Mesenchymal stem cell (in vitro differentiated cells and primary cell): ENCODE results near the gene ACTN4.

Experiments
- DNase-seq: peaks from one replicate; pipeline ENCODE4 v3.0.0-alpha.2; 2013
- H2AFZ ChIP-seq: one replicate; pipeline ENCODE4 v1.6.1; 2013; ENCODE audit warnings: low read depth, mild to moderate bottlenecking, control low read depth, inconsistent platforms, low read length, moderate library complexity
- H2AK5ac ChIP-seq: 2 replicates; pipeline ENCODE4 v1.6.1; 2013; ENCODE audit warnings: low read length, moderate library complexity, mild to moderate bottlenecking, inconsistent platforms; ENCODE audit not compliant: severe bottlenecking
- H2BK120ac ChIP-seq: one replicate; pipeline ENCODE4 v1.6.1; 2013; ENCODE audit warnings: low read depth, mild to moderate bottlenecking, inconsistent platforms, low read length, moderate library complexity
- H2BK12ac ChIP-seq, 2 experiments: one replicate each; pipeline ENCODE4 v1.6.1; 2013; ENCODE audit warnings: inconsistent platforms in 2 of 2, low read length in 2 of 2, mild to moderate bottlenecking in 2 of 2, moderate library complexity in 2 of 2, control low read depth in 1 of 2
- H2BK15ac ChIP-seq: one replicate; pipeline ENCODE4 v1.6.1; 2013; ENCODE audit warnings: mild to moderate bottlenecking, low read depth, inconsistent platforms; ENCODE audit not compliant: poor library complexity, severe bottlenecking
- H2BK5ac ChIP-seq: 2 replicates; pipeline ENCODE4 v1.6.1; 2013; ENCODE audit warnings: low read depth, mild to moderate bottlenecking, low read length, control low read depth, inconsistent platforms; ENCODE audit not compliant: poor library complexity, severe bottlenecking
- H3K14ac ChIP-seq, 2 experiments: one replicate each; pipeline ENCODE4 v1.6.1; 2013; ENCODE audit warnings: inconsistent platforms in 2 of 2, low read length in 2 of 2, control low read depth in 1 of 2, mild to moderate bottlenecking in 1 of 2, moderate library complexity in 1 of 2
- H3K18ac ChIP-seq, 2 experiments: one replicate each; pipeline ENCODE4 v1.6.1; 2013; ENCODE audit warnings: inconsistent platforms in 2 of 2, low read length in 2 of 2, control low read depth in 1 of 2, low read depth in 1 of 2, mild to moderate bottlenecking in 1 of 2
- H3K23ac ChIP-seq, 2 experiments: one replicate each; pipeline ENCODE4 v1.6.1; 2013; ENCODE audit warnings: inconsistent platforms in 2 of 2, low read length in 2 of 2, mild to moderate bottlenecking in 2 of 2, moderate library complexity in 2 of 2, control low read depth in 1 of 2
- H3K27ac ChIP-seq: 2 replicates; pipeline ENCODE4 v1.5.1; 2013; ENCODE audit warnings: mild to moderate bottlenecking, moderate library complexity, low read length, control low read depth, inconsistent platforms; ENCODE audit not compliant: poor library complexity, severe bottlenecking
- H3K27me3 ChIP-seq, 2 experiments: 2 replicates each; pipeline versions ENCODE4 v1.6.1 to v1.7.0; 2013; ENCODE audit warnings: low read length in 2 of 2, mild to moderate bottlenecking in 2 of 2, moderate library complexity in 2 of 2, control low read depth in 1 of 2, inconsistent platforms in 1 of 2; ENCODE audit not compliant: control insufficient read depth in 1 of 2, insufficient read depth in 1 of 2
- H3K36me3 ChIP-seq, 2 experiments: 2 replicates each; pipeline versions ENCODE4 v1.6.1 to v1.7.0; 2013; ENCODE audit warnings: low read length in 2 of 2, control low read depth in 1 of 2, inconsistent platforms in 1 of 2, low read depth in 1 of 2, mild to moderate bottlenecking in 1 of 2; ENCODE audit not compliant: insufficient read depth in 2 of 2, control insufficient read depth in 1 of 2
- H3K4ac ChIP-seq, 2 experiments: one replicate each; pipeline ENCODE4 v1.6.1; 2013; ENCODE audit warnings: inconsistent platforms in 2 of 2, low read length in 2 of 2, mild to moderate bottlenecking in 2 of 2, moderate library complexity in 2 of 2, control low read depth in 1 of 2, low read depth in 1 of 2
- H3K4me1 ChIP-seq: 2 replicates; pipeline ENCODE4 v1.6.1; 2013; ENCODE audit warnings: low read depth, low read length, control low read depth; ENCODE audit not compliant: control insufficient read depth, insufficient read depth
- H3K4me2 ChIP-seq: 2 replicates; pipeline ENCODE4 v1.6.1; 2013; ENCODE audit warnings: low read length, mild to moderate bottlenecking, inconsistent platforms; ENCODE audit not compliant: poor library complexity, severe bottlenecking
- H3K4me3 ChIP-seq, 2 experiments: 2 replicates each; pipeline versions ENCODE4 v1.5.1 to v1.7.0; 2013; ENCODE audit warnings: low read length in 2 of 2, mild to moderate bottlenecking in 2 of 2, control low read depth in 1 of 2, low read depth in 1 of 2; ENCODE audit not compliant: insufficient read depth in 1 of 2
- H3K79me1 ChIP-seq: replicated peaks from 2 replicates; pipeline ENCODE4 v1.6.1; 2013; ENCODE audit warnings: mild to moderate bottlenecking, control low read depth, low read length, inconsistent platforms; ENCODE audit not compliant: poor library complexity, severe bottlenecking
- H3K9ac ChIP-seq: 2 replicates; pipeline ENCODE4 v1.7.0; 2013; ENCODE audit warnings: mild to moderate bottlenecking, low read length, moderate library complexity
- H3K9me3 ChIP-seq: 2 replicates; pipeline ENCODE4 v1.7.0; 2013; ENCODE audit warnings: mild to moderate bottlenecking, low read length; ENCODE audit not compliant: control insufficient read depth
- H4K8ac ChIP-seq: one replicate; pipeline ENCODE4 v1.6.1; 2013; ENCODE audit warnings: inconsistent platforms, mild to moderate bottlenecking, low read length, moderate library complexity
- H4K91ac ChIP-seq: one replicate; pipeline ENCODE4 v1.6.1; 2013; ENCODE audit warnings: mild to moderate bottlenecking, low read length, inconsistent platforms
- WGBS: methylation state at CpG from one replicate; pipeline ENCODE4 v1.1.7; 2013; ENCODE audit warnings: mixed read lengths; 5-methylcytosine and 5-hydroxymethylcytosine counted together

ACTN4 gene

GRCh38 chr19:38685666-38686529 lies 38.4 kb downstream of the ACTN4 start:
- H3K9me3 ChIP-seq, result no peaks in the 10 kb centered on the region
- H3K23ac ChIP-seq, result no peak overlapping the region
- peaks cover 49% of the 10 kb centered on the region for H3K4me1 ChIP-seq
- H3K4ac ChIP-seq, result peak overlapping the region; percentile 76 to 98
- H2BK120ac ChIP-seq, result peak overlapping the region; percentile 71
- H3K18ac ChIP-seq, result peak overlapping the region; percentile 88 to 96
- H3K4me2 ChIP-seq, result no peak overlapping the region
- H2BK5ac ChIP-seq, result peak overlapping the region; percentile 98
- H2AK5ac ChIP-seq, result peak overlapping the region; percentile 99
- DNase-seq, result peak; percentile 87
- no peak overlapping the region for H3K4me3 ChIP-seq
- peaks cover 7 to 26% of the 10 kb centered on the region in 2 experiments for H3K36me3 ChIP-seq
- H2BK12ac ChIP-seq, result peak overlapping the region in 1 of 2 experiments; percentile 96
- peak overlapping the region; percentile 87 for H4K8ac ChIP-seq
- H3K9ac ChIP-seq, result peak overlapping the region; percentile 88
- H2AFZ ChIP-seq, result no peak overlapping the region
- 37% methylated on average over 9 of the region's 10 CpGs for WGBS
- peak overlapping the region; percentile 34 for H2BK15ac ChIP-seq
- peak overlapping the region; percentile 88 for H3K27ac ChIP-seq
- no peak overlapping the region for H3K14ac ChIP-seq
- H3K79me1 ChIP-seq, result no peaks in the 10 kb centered on the region
- peak overlapping the region; percentile 99 for H4K91ac ChIP-seq
- no peaks in the 10 kb centered on the region for H3K27me3 ChIP-seq

GRCh38 chr19:38686530-38686888 lies 39.1 kb downstream of the ACTN4 start:
- no peak overlapping the region for H2AFZ ChIP-seq
- H3K9me3 ChIP-seq, result no peaks in the 10 kb centered on the region
- H4K8ac ChIP-seq, result peak overlapping the region; percentile 85
- peaks cover 7 to 21% of the 10 kb centered on the region in 2 experiments for H3K36me3 ChIP-seq
- peak overlapping the region in 1 of 2 experiments; percentile 75 for H3K18ac ChIP-seq
- DNase-seq, result no peak
- H3K9ac ChIP-seq, result peak overlapping the region; percentile 88
- H3K79me1 ChIP-seq, result no peaks in the 10 kb centered on the region
- no peak overlapping the region for H3K4me2 ChIP-seq
- H2AK5ac ChIP-seq, result peak overlapping the region; percentile 99
- H3K27ac ChIP-seq, result peak overlapping the region; percentile 88
- no peak overlapping the region for H3K23ac ChIP-seq
- peak overlapping the region; percentile 73 for H2BK15ac ChIP-seq
- H3K14ac ChIP-seq, result no peak overlapping the region
- H3K4ac ChIP-seq, result peak overlapping the region in 1 of 2 experiments; percentile 96
- no peak overlapping the region for H3K4me3 ChIP-seq
- peak overlapping the region in 1 of 2 experiments; percentile 96 for H2BK12ac ChIP-seq
- H4K91ac ChIP-seq, result peak overlapping the region; percentile 75
- peaks cover 47% of the 10 kb centered on the region for H3K4me1 ChIP-seq
- whole genome bisulfite sequencing, result 95% methylated on average over 5 of the region's 5 CpGs
- H2BK120ac ChIP-seq, result peak overlapping the region; percentile 58
- peak overlapping the region; percentile 98 for H2BK5ac ChIP-seq
- H3K27me3 ChIP-seq, result no peaks in the 10 kb centered on the region

GRCh38 chr19:38687837-38688378 lies 40.5 kb downstream of the ACTN4 start:
- H3K27me3 ChIP-seq, result no peaks in the 10 kb centered on the region
- H3K27ac ChIP-seq, result peak overlapping the region; percentile 27
- no peak overlapping the region for H2AK5ac ChIP-seq
- WGBS, result 100% methylated on average over 5 of the region's 7 CpGs
- DNase-seq, result no peak
- no peak overlapping the region for H2BK15ac ChIP-seq
- no peak overlapping the region for H2AFZ ChIP-seq
- peaks cover 10% of the 10 kb centered on the region in 2 experiments for H3K36me3 ChIP-seq
- no peak overlapping the region for H2BK5ac ChIP-seq
- H3K4me1 ChIP-seq, result peaks cover 51% of the 10 kb centered on the region
- no peak overlapping the region for H3K18ac ChIP-seq
- H3K23ac ChIP-seq, result no peak overlapping the region
- no peak overlapping the region for H2BK12ac ChIP-seq
- no peak overlapping the region for H3K4me3 ChIP-seq
- H2BK120ac ChIP-seq, result no peak overlapping the region
- no peak overlapping the region for H4K91ac ChIP-seq
- no peak overlapping the region for H4K8ac ChIP-seq
- H3K9ac ChIP-seq, result no peak overlapping the region
- no peak overlapping the region for H3K4me2 ChIP-seq
- H3K4ac ChIP-seq, result no peak overlapping the region
- no peaks in the 10 kb centered on the region for H3K9me3 ChIP-seq
- H3K79me1 ChIP-seq, result no peaks in the 10 kb centered on the region
- no peak overlapping the region for H3K14ac ChIP-seq

- Histone ChIP-seq H3K23ac (peak overlapping the region in 1 of 2 experiments; percentile 10), H2AFZ (no peak overlapping the region), H2AK5ac (peak overlapping the region; percentile 7), H2BK120ac (no peak overlapping the region), H3K36me3 (peaks cover 13% of the 10 kb centered on the region in 2 experiments), H2BK15ac (no peak overlapping the region), H3K4ac (no peak overlapping the region), H4K91ac (peak overlapping the region; percentile 9), H3K18ac (no peak overlapping the region), H2BK12ac (no peak overlapping the region), H3K9me3 (no peaks in the 10 kb centered on the region), H3K4me2 (no peak overlapping the region), H3K14ac (no peak overlapping the region), H3K4me3 (no peak overlapping the region), H3K79me1 (no peaks in the 10 kb centered on the region), H3K9ac (no peak overlapping the region), H3K4me1 (peaks cover 49% of the 10 kb centered on the region), H3K27ac (peak overlapping the region; percentile 98), H2BK5ac (no peak overlapping the region), H4K8ac (peak overlapping the region; percentile 81), H3K27me3 (no peaks in the 10 kb centered on the region)
- WGBS, result 97% methylated on average over 14 of the region's 14 CpGs
- DNase-seq, result no peak
Observed at GRCh38 chr19:38690146-38690545, 42.7 kb downstream of the ACTN4 start.
